ENCODE results near the gene RNU1-2.
"Not testable (repeated sequence)": the region's sequence is repeated elsewhere in the genome, so short reads cannot be mapped to it uniquely, and the experiment has no call there.

RNU1-2 gene

DNA sequence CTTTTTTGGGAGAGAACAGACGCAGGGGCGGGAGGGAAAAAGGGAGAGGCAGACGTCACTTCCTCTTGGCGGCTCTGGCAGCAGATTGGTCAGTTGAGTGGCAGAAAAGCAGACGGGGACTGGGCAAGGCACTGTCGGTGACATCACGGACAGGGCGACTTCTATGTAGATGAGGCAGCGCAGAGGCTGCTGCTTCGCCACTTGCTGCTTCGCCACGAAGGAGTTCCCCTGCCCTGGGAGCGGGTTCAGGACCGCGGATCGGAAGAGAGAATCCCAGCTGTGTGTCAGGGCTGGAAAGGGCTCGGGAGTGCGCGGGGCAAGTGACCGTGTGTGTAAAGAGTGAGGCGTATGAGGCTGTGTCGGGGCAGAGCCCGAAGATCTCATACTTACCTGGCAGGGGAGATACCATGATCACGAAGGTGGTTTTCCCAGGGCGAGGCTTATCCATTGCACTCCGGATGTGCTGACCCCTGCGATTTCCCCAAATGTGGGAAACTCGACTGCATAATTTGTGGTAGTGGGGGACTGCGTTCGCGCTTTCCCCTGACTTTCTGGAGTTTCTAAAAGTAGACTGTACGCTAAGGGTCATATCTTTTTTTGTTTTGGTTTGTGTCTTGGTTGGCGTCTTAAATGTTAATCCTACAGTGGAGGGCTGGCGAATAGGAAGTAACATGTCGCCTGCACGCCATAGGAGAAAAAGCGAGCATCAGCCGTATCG is at the start of gene RNU1-2:
Gene RNU1-2 (plus strand): TSS at position 383 of the 718 bp plus-strand sequence.
- DNase-seq, result peak; percentile 85

DNA sequence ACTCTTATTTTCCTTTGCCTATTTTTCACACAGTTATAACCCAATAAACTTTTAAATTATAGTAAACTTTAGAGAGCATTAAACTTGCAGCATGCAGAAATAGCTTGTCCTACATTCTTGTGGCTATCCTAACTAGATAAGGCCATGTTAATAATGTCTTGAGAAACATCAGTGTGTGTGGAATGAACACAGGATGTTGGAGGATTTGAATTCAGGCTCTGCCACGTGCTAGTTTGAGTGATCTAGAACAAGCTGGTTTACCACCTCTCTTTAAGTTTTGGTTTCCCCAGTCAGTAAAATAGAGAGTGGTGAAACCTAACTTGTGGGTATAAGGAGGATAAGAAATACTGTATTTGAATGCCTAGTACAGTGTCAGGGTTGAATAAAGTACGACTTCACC is 39.6 kb upstream of the RNU1-2 start:
- not testable (repeated sequence) for DNase-seq

DNA sequence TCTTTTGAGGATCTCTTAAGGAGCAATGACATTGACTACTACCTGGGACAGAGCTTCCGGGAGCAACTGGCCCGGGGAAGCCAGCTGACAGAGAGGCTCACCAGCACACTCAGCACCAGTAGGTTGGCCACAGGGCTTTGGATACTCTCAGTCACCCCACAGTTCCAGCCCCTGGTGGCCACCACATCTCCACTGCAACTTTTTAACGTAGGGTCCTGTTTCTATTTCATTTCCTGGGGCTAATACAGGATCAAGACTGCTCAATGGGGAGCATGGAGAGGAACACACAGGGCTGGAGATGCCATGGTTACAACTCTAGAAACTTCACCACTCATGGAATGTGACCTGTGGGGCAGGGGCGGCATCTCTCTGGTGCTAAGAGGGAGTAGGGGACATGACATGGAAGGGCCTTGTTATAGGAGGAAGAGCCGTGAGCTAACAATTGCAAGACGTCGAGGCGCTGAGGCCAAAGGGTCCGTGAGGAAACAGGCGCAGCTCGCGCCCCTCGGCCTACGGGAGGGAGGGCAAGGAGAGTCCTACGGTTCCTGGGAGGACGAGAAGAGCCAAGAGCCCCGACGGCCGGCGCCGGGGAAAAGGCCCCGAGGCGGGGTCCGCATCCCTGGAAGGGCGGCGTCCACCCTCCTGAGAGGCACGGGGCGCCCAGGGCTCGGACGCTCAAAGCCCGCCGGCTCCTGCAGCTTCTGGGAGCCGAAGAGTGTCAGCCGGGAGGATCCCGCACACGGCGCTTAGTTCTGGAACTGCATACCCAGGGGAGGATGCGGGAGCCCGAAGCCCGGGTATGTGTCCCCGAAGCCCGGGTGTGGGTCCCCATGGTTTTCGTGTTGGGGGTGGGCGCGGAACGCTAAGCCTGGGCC is 36.4 kb upstream of the RNU1-2 start:
- not testable (repeated sequence) for DNase-seq

DNA sequence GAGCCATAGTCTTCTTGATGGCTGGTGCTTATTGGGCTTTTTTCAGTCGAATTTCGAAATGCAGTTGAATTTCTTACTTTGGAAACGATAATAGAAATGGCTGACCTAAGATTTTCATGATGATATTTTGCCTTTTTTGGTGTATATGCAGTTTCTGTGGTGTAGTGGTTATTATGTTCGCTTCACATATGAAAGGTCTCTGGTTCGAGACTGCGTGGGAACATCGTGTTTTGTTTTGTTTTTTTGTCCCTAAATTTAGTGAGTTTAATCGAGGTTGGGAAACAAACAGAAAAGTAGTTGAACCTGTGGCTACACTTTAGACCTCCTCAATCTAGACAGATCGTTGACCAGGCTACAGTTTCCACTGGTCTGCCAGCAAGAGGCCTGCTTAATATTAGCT is 35.7 kb upstream of the RNU1-2 start:
- DNase-seq, result not testable (repeated sequence)

DNA sequence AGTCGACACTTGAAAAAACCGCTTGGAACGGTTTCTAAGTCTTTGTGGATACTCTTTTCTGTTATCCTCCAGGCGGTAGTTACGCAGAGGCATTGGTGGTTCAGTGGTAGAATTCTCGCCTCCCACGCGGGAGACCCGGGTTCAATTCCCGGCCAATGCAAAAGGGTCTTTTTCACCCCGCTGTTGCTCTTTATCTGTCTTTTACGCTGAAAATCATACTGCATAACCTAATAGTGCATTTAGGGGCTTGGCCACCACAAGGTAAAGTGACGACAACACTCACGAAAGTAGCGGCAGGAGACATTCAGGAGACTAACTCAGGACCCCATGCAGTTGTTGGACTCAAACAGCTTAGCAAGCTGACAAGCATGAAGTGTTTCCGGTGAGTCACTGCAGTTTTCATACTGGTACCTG is 33.9 kb upstream of the RNU1-2 start:
- DNase-seq, result not testable (repeated sequence)

DNA sequence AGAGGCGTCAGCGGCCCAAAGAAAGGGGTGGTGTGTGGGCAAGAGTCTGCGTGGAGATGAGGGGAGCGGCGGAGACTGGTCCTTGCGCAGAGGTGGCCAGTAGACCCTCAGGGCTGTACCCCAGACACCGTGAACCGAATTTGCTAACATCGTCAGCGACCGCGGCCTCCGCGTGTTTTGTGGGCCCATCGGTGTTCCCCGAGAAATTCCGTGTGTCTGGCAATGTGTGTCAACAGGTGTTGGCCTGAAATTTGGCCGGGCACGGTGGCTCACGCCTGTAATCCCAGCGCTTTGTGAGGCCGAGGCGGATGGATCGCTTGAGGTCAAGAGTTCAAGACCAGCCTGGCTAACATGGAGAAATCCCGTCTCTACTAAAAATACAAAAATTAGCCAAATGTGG is 33.4 kb upstream of the RNU1-2 start:
- not testable (repeated sequence) for DNase-seq

DNA sequence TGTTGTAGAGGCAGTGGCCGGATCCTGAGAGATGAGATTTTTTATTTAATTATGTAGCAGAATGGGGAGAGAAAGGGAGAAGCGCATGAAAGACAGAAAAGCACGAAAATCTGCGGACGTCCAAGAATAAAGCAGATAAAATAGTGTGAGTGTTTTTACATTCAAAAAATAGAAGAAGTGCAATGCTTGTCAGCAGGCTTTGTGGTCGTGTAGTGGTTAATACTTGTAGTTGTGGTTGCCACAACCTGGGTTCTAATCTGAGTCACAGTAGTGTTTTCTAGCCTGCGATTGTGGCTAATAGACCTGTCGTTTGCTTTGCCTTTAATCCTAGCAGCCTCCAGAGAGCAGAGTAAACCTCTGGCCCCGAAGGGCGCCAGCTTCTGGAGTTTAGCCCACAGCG is 32.8 kb upstream of the RNU1-2 start:
- not testable (repeated sequence) for DNase-seq

DNA sequence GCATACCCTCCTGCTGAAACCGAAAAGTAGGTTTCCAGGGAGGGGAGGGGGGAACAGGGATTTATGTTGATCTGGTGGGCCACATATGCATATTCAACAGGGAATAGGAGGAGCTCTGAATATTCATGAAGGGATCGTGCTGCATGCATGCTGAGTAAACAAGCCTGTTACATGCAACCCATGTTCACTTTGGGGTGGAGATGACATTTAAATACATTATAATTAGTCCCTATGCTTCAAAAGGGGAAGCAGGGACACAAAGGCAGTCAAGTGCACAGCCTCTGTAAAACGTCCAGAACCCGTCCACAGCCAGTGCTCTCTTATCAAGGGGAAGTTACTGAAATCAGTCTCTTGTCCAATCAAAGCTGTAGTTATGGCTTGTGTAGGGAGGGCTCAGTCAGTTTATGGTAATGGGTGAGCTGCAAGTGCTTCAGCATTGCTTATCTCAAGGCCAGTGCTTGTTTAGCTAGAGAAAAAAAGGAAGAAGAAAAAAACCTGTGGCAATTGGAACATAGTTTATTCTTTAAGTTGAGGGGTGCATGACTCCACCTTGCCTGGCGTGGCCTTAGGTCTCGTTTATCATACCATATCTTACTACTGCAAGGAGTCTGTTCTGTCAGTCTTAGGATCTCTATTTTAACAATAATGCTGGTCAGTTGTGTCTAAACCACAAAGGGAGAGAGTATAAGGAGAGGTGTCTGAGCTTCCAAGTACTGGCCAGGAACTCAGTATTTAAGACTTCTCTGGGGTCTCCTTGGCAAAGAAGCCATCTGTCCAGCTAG is 28.7 kb upstream of the RNU1-2 start:
- DNase-seq, result not testable (repeated sequence)

DNA sequence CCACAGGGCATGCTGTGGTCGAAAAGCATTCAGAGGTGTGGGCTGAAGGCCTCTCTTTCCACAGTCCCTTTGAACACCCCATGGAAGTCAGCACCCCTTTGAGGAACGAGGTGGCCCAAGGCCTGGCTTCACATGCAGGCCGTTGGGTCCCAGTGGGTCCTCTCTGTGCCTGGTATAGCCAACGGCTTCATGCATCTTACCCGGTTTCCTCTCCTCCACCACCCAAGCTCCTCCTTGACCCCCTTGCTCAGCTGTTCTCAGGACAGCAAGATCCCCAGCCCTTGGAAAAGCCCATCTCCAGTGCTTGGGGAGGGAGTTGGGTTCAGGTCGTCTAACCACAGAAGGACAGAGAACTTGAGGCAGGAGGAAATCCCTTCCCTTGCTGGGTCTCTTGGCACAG is 27.0 kb upstream of the RNU1-2 start:
- not testable (repeated sequence) for DNase-seq

DNA sequence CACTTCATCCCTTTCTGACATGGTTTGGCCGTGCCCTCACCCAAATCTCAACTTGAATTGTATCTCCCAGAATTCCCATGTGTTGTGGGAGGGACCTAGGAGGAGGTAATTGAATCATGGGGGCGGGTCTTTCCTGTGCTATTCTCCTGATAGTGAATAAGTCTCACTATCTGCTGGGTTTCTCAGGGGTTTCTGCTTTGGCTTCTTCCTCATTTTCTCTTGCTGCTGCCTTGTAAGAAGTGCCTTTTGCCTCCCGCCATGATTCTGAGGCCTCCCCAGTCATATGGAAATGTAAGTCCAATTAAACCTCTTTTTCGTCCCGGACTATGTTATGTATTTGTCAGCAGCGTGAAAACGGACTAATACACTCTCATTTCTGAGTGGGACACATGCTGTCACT is 25.8 kb upstream of the RNU1-2 start:
- DNase-seq, result not testable (repeated sequence)

DNA sequence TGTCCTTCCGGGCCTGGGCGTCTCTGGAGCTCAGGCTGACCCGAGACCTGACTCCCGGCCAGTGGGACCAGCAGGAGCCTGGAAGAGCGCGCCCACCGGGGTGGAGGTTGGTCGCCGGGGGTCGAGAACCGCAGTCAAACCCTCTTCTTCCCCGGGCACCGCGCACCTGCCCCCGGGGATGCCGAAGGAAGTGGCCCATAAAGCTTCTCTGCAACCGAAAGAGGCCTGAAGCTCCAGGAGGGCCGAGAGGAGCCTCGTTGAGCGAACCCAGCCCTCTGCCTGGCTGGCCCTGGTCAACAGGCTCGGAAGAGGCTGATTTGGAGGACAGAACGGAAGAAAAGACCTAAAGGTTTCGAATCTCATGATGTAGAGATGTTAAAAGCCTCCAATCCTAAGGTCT is 24.6 kb upstream of the RNU1-2 start:
- DNase-seq, result not testable (repeated sequence)

DNA sequence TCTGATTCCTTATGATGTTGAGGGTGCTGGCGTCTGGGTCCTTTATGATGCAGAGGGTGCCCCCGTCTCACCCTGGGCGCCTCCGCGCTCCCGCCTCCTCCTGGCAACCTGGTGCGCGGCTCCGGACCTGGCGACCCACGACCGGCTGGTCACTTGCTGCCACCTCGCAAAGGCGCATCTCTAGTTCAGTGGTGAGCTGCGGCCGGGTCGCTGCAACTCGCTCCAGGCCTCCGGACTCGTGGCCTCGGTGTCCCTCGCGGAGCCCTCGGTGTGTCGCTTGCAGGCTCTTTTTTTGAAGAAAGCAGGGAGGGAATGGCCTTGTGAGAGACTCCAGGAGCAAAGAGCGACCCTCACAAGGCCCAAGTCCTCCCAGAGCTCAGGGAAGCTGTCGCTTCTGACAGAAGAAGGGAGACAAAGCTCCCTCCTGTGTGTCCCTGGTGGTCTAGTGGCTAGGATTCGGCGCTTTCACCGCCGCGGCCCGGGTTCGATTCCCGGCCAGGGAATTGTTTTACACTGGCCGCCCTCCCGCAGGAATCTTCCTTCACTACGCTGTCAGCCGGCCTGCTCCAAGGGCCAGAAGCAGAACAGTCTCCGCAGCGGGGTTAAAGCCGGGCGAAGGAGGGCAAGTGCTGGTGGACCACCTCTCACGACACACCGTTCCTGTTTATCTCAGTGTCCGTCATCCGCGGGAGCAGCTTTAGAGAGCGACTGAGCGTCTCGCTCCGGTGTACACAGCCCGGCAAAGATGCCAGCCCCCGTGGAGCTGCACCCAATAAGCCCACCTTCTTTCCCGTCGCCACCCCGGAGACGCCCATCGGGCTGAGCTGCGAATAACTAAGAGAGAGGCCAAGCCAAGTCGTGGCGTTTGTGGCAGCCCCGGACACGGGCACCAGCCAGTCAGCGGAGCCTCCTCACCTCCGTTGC is 23.4 kb upstream of the RNU1-2 start:
- not testable (repeated sequence) for DNase-seq

DNA sequence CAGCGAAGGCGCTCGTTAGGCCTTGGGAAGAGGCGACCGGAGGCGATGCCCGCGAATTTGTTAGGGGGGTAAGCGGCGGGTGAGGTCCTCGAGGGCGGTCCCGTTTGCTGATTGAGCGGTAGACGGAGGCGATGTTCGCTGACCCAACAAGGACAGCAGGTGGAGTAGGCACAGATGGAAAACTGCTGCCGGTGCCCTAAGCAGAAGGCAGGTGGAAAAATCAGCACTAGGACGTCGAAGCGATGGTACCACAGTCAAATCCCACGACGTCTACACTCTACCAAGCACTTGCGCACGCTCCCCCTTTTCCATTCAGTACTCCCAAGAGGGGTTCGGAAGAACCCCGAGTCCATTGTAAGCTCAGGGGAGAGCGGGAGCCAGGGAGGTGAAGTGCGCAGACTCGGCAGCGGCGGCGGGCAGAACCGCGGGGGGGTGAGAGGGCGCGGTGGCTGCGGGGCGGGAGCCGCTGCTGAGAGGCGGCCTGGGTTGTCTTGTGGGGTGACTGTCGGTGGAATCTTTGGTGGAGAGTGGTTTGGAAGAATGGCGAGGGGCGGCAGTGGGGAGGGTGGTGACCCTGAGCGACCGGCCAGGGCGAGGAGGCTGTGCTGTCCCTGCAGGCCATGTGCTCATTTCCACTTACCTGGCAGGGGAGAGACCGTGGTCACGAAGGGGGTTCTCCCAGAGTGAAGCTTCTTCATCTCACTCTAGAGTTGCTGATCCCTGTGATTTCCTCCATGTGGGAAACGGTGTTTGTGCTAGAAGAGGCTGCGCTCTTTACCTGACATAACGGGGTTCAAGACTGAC is 22.5 kb upstream of the RNU1-2 start:
- DNase-seq, result peak; percentile 65

DNA sequence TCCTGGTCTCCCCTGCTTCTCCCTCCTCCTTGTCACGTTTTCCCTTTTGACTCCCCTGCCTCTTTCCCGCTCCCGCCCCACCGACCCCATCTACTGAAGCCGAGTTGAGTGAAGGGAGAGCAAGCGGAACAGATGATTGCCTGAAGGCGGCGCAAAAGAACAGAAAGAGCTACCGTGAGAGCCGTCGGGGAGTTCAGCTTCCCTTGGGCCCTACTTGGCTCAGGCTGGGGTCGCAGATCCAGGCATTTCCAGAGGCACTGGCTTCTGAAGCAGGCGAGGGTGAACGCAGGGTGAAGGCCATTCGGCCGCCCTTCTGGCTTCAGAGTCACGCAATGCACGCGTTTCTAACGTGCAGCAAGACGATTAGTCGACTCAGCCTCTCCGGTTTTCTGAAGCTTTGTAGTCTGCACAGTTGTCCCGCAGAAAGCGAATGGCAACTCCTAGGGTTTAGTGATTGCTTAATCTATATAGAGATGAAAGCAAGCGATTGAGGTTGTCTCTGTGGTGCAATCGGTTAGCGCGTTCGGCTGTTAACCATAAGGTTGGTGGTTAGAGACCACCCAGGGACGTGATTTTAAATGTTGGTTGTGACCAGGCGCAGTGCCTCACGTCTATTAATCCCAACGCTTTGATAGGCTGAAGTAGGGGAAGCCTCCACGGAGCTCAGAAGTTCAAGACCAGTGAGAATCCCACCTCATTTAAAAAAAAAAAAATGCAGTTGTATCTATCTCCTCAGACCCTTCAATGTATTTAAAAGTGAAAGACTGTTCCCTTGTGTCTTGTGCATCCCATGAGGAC is 20.6 kb upstream of the RNU1-2 start:
- not testable (repeated sequence) for DNase-seq

DNA sequence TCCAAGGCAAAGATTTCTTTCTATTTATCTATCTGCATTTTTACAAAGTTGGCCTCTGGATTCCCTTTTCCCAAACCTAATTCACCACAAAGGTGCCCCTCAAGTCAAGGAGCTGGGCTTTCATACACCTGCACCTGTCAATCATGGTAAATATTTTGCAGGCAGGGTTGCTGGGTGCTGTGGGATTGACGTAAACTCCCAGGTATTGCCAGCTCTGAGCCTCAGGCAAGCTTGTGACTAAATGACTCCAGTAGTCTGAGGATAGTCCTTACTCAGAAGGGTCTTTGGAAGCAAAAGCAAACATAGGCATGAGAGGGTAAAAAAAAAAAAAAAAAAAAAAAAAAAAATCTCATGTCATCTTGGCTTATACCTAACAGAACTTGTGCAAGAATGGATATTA is 14.0 kb upstream of the RNU1-2 start:
- not testable (repeated sequence) for DNase-seq

DNA sequence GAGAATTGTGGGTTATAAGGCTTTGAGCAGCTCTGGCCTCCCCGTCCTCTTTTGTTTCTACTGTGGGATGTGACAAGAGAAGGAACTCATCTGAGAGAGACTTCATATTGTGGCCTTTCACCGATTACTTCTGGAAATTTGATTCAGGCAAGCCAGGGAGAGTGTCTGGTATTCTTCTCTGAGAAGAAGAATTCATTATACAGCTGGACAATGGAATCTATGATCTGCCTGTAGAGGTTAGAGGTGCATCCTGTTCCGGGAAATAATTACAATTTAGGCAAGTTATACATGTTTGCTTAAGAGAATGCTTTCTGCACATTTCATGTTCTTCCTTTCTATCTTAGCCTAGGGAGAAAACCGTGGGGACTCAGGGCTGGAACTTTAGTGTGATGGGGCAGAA is 12.8 kb upstream of the RNU1-2 start:
- no peak for DNase-seq

DNA sequence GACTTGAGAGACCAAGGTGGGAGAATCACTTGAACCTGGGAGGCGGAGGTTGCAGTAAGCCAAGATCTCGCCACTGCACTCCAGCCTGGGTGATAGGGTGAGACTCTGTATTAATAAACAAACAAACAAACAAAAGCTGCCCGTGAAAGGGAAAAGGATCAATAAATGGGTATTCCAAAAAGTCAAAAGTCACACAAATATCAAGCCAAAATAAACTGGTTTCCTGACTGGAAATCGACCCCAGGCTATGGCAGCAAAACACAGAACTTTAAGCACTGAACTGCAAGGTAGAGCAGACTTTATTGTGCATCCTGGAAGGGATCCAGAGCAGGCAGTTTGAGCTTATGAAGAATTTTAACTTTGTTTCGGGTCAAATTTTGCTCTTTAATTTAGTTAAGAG is 11.3 kb upstream of the RNU1-2 start:
- DNase-seq, result not testable (repeated sequence)

DNA sequence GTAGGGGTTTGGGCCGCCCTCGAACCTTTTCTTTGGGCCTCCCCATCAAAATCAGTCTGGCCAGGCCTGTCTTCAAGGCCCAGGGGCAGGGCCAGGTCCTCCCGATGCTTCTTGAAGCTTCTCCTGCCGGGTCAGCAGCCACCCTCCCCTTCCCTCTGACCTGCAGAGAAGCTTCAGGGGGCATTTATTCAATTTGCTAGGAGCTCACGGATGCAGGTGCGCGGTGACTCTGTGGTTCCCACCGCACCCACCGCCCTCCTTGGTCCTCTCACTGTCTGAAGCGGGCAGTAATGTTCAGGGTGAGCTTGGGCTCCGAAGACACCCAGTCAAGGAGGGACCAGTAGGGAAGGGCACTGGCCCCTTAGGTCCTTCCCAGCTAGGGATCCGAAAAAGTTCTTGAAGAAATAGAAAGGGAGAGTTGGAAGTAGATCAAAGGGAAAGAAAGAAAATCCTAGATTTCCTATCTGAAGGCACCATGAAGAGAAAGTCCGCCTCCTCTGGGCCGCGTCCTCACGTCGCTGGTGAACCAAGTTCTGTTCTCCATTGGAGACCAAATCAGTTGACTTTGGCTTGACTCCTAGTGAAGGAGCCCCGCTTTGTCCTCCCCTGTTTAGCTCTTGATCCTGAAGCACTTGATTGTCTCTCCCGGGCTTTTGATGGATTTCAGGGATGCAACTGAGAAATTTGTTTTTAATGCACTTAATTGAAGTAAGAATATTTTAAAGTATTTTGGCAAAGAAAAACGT is 8.7 kb upstream of the RNU1-2 start:
- DNase-seq, result no peak
